Lower leg skin (tissue), 4 donors: Measurements from ENCODE around the gene ARSJ. TPM values are rescaled to one million over a fixed set of nuclear protein-coding genes. Genes with fewer than 3 reads are reported as not detected.

Experiments
- DNase-seq, 2 donors: peaks; one replicate each; pipeline ENCODE4 v3.0.0-alpha.2; 2019; ENCODE audit warnings: low spot score in 2 of 2
- H3K4me3 ChIP-seq: fragments of 200-600 bp; sonication (generic); 2 replicates; pipeline ENCODE4 v1.5.1; 2017; ENCODE audit warnings: mild to moderate bottlenecking, low read depth; ENCODE audit not compliant: poor library complexity, severe bottlenecking
- CTCF ChIP-seq, 3 donors: fragments of 450-650 bp; IDR thresholded peaks; one replicate each; pipeline ENCODE4 v1.5.1; 2016; ENCODE audit warnings: antibody characterized with exemption in 3 of 3, mild to moderate bottlenecking in 3 of 3, moderate library complexity in 2 of 3
- POLR2A ChIP-seq, 2 donors: fragments of 450-650 bp; IDR thresholded peaks; one replicate each; pipeline ENCODE4 v1.6.1; 2016 to 2017; ENCODE audit warnings: antibody characterized with exemption in 2 of 2, mild to moderate bottlenecking in 1 of 2, moderate library complexity in 1 of 2
- WGBS, 2 donors: methylation state at CpG; one replicate each; pipeline ENCODE4 v1.1.5; 2018; 5-methylcytosine and 5-hydroxymethylcytosine counted together
- intact Hi-C: fragments of 100-400 bp; cut with DNase I; formaldehyde crosslinking; loops from one replicate; pipeline ENCODE4 v1.15.0; 2023; ENCODE audit warnings: low total_unique reads
- total RNA-seq, 4 donors: library from RNA; depleted of rRNA; stranded (reverse); fragments of >200 nt; gene quantifications; one replicate each; pipeline ENCODE4 v1.1.0, GENCODE V29; 2016

ARSJ gene
- total RNA-seq, 4 donors from 2014 or later: 0.42 to 3.7 (median 1.6) TPM

- no peak for DNase-seq
- intact Hi-C loops: no loop called here
- H3K4me3 ChIP-seq: no peak overlapping the region
- TF ChIP-seq POLR2A (IDR thresholded peaks at IDR 0.05) (no peak), CTCF (IDR thresholded peaks at IDR 0.05) (no peak)
Measured at GRCh38 chr4:113993887-113994286, 14.4 kb upstream of the ARSJ start.

GRCh38 chr4:113990886-113991285 is 11.4 kb upstream of the ARSJ start:
- no peak overlapping the region for H3K4me3 ChIP-seq
- intact Hi-C loops: no loop called here
- TF ChIP-seq POLR2A (IDR thresholded peaks at IDR 0.05) (no peak), CTCF (IDR thresholded peaks at IDR 0.05) (no peak)
- DNase-seq: no peak
- 39 to 41% methylated on average over 3 of the region's 3 CpGs for WGBS, 2 donors

- TF ChIP-seq POLR2A (IDR thresholded peaks at IDR 0.05) (no peak), CTCF (IDR thresholded peaks at IDR 0.05) (no peak)
- DNase-seq: no peak
- WGBS, 2 donors: 65 to 72% methylated on average over 3 of the region's 3 CpGs
- H3K4me3 ChIP-seq: no peak overlapping the region
- intact Hi-C loops: no loop called here
Measured at GRCh38 chr4:113987382-113987941, 8.0 kb upstream of the ARSJ start.

GRCh38 chr4:113982181-113982580 is 2.7 kb upstream of the ARSJ start:
- no peak overlapping the region for H3K4me3 ChIP-seq
- 94% methylated on average over 4 of the region's 4 CpGs for WGBS, 2 donors
- intact Hi-C loops: no loop called here
- no peak for TF ChIP-seq CTCF (IDR thresholded peaks at IDR 0.05)
- no peak for TF ChIP-seq POLR2A (IDR thresholded peaks at IDR 0.05)
- no peak for DNase-seq

GRCh38 chr4:113981591-113981990 is 2.1 kb upstream of the ARSJ start:
- TF ChIP-seq CTCF (IDR thresholded peaks at IDR 0.05) (no peak), POLR2A (IDR thresholded peaks at IDR 0.05) (no peak)
- WGBS, 2 donors: 86 to 88% methylated on average over 2 of the region's 2 CpGs
- intact Hi-C loops: no loop called here
- H3K4me3 ChIP-seq: no peak overlapping the region
- DNase-seq: no peak

- peak overlapping the region; percentile 50 for H3K4me3 ChIP-seq
- TF ChIP-seq CTCF (IDR thresholded peaks at IDR 0.05) (no peak), POLR2A (IDR thresholded peaks at IDR 0.05) (no peak)
- intact Hi-C loops: no loop called here
- no peak for DNase-seq
- WGBS, 2 donors: 4 to 7% methylated on average over 17 of the region's 17 CpGs
Measured at GRCh38 chr4:113979905-113980615, 613 bp upstream of the ARSJ start.
